NB4 (cell line): ENCODE data around the gene HLCS.

ENCODE experiments used
- CTCF ChIP-seq: IDR thresholded peaks from one replicate; pipeline ENCODE4 v1.5.1; 2012; ENCODE audit warnings: low read depth, low read length
- MAX ChIP-seq: IDR thresholded peaks from 2 replicates; pipeline ENCODE4 v1.6.1; 2011; ENCODE audit warnings: low read depth, low read length
- MYC ChIP-seq: IDR thresholded peaks from 2 replicates; pipeline ENCODE4 v1.6.1; 2011; ENCODE audit warnings: low read depth, low read length
- POLR2A ChIP-seq: IDR thresholded peaks from 2 replicates; pipeline ENCODE4 v1.6.1; 2011; ENCODE audit warnings: mild to moderate bottlenecking; ENCODE audit not compliant: insufficient read length; ENCODE audit errors: extremely low read depth

- TF ChIP-seq CTCF = peak; percentile 32
- TF ChIP-seq POLR2A = no peak
- TF ChIP-seq MAX = no peak
- TF ChIP-seq MYC = no peak
These were observed 260.6 kb downstream of the HLCS start for GRCh38 chr21:36705679-36706481.
